H1 (cell line): ENCODE results near the gene CACNA1A. TPM values are rescaled to one million over a fixed set of nuclear protein-coding genes. Genes with fewer than 3 reads are reported as not detected.

Experiments
- BACH1 ChIP-seq: IDR thresholded peaks from 2 replicates; pipeline ENCODE4 v1.6.1; 2012; ENCODE audit warnings: low read length, improper control_type of control experiment
- CHD2 ChIP-seq: IDR thresholded peaks from 2 replicates; pipeline ENCODE4 v1.6.1; 2012; ENCODE audit warnings: low read length, improper control_type of control experiment
- GTF2F1 ChIP-seq: IDR thresholded peaks from 2 replicates; pipeline ENCODE4 v1.6.1; 2012; ENCODE audit warnings: low read depth, low read length, improper control_type of control experiment, borderline replicate concordance
- HDAC6 ChIP-seq: IDR thresholded peaks from one replicate; pipeline ENCODE4 v1.7.1; 2012; ENCODE audit warnings: low read depth, mild to moderate bottlenecking, inconsistent platforms, low read length, moderate library complexity
- POLR2A ChIP-seq, 2 experiments: IDR thresholded peaks; 1 replicate in 1 of 2; 2 replicates in 1 of 2; pipeline ENCODE4 v1.6.1; 2011; ENCODE audit warnings: low read depth in 2 of 2, low read length in 2 of 2, mild to moderate bottlenecking in 2 of 2; ENCODE audit errors: control extremely low read depth in 1 of 2
- SP2 ChIP-seq: IDR thresholded peaks from 2 replicates; pipeline ENCODE4 v1.6.1; 2012; ENCODE audit warnings: mild to moderate bottlenecking, low read length, inconsistent platforms
- SP4 ChIP-seq: IDR thresholded peaks from 2 replicates; pipeline ENCODE4 v1.6.1; 2012; ENCODE audit warnings: low read length, inconsistent platforms
- SUZ12 ChIP-seq: fragments of 200-600 bp; sonication (generic); IDR thresholded peaks from 2 replicates; pipeline ENCODE4 v1.6.1; 2012; ENCODE audit warnings: mild to moderate bottlenecking, inconsistent platforms, low read length, moderate library complexity, mixed read lengths
- polyA plus RNA-seq, 7 experiments: library from polyadenylated mRNA; depleted of rRNA in 3 of 7; stranded (reverse) in 5 of 7; unstranded in 2 of 7; fragments of >200 nt in 5 of 7; fragments of 200-250 nt in 2 of 7; gene quantifications; 1 replicate in 5 of 7; 2 replicates in 1 of 7; 4 replicates in 1 of 7; pipeline versions ENCODE4 v1.2.1 to v1.2.3, GENCODE V29; 2011 to 2013; ENCODE audit warnings: missing spikeins in 2 of 7, mixed read lengths in 2 of 7
- total RNA-seq: library from RNA; stranded (reverse); fragmentation: NEBNext Ultra II Directional; extraction: Animal tissue kit (Norgen Biotek cat#: 25700); gene quantifications from 2 replicates; pipeline ENCODE4 v1.2.1, GENCODE V29; 2021
- TF ChIP-seq, protein P1 (sequence below): IDR thresholded peaks from 2 replicates; pipeline ENCODE4 v1.6.1; 2011; ENCODE audit warnings: low read length, improper control_type of control experiment

CACNA1A gene
- total and polyA plus RNA-seq, 2 of the 8 experiments (the other 6 are each of a cell fraction or from before 2014, with no cell fraction given): 10.7 to 25.3 TPM

DNA sequence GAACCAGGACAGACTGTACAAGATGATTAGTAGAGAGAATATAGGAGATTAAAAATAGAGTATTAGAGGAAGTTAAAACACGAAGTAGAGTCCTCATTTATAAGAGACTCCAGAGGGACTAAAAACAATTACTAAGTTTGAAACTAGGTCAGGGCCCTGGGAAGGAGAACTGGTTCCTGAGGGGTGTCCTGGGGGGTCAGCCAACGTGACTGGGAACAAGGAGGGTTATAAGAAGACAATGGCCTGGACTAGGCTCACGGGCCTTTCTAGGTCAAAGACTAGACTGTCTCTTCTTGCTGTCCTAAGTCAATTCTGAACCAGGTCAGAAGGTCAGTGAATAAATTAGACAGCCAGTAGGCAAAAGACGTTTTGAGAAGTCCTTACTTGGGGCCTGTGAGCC lies 190.8 kb downstream of the CACNA1A start (continued):
- TF ChIP-seq, protein P1, sequence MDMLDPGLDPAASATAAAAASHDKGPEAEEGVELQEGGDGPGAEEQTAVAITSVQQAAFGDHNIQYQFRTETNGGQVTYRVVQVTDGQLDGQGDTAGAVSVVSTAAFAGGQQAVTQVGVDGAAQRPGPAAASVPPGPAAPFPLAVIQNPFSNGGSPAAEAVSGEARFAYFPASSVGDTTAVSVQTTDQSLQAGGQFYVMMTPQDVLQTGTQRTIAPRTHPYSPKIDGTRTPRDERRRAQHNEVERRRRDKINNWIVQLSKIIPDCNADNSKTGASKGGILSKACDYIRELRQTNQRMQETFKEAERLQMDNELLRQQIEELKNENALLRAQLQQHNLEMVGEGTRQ: no peak
- no peak for TF ChIP-seq CHD2
- no peak for TF ChIP-seq GTF2F1
- no peak for TF ChIP-seq SP4
- no peak for TF ChIP-seq BACH1
- no peak for TF ChIP-seq HDAC6
- TF ChIP-seq SP2: no peak
- no peak for TF ChIP-seq SUZ12
- no peak for TF ChIP-seq POLR2A (IDR thresholded peaks at IDR 0.05; ENCODE audit: control extremely low read depth in 1 of 2, low read depth in 2 of 2, low read length in 2 of 2)
- TF ChIP-seq, all 59 proteins: peak for 0
